Karpas-422 (cell line): ENCODE data around the gene EP400. TPM values are rescaled to one million over a fixed set of nuclear protein-coding genes. Genes with fewer than 3 reads are reported as not detected.

Experiments used
- DNase-seq: peaks from one replicate; pipeline ENCODE4 v3.0.0-alpha.2; 2015
- H2AFZ ChIP-seq: fragments of 200-600 bp; sonication (generic); 2 replicates; pipeline ENCODE4 v1.6.1; 2014; ENCODE audit warnings: antibody characterized with exemption, low read length, mixed read lengths
- H3K27ac ChIP-seq: fragments of 200-600 bp; sonication (generic); 2 replicates; pipeline ENCODE4 v1.5.1; 2014; ENCODE audit warnings: mild to moderate bottlenecking, low read length, moderate library complexity
- H3K27me3 ChIP-seq: fragments of 200-600 bp; sonication (generic); 2 replicates; pipeline ENCODE4 v1.6.1; 2014; ENCODE audit warnings: low read length, mixed read lengths
- H3K36me3 ChIP-seq: fragments of 200-600 bp; sonication (generic); 2 replicates; pipeline ENCODE4 v1.6.1; 2014; ENCODE audit warnings: low read length, mixed read lengths; ENCODE audit not compliant: insufficient read depth
- H3K4me1 ChIP-seq: fragments of 200-600 bp; sonication (generic); 2 replicates; pipeline ENCODE4 v1.6.1; 2014; ENCODE audit warnings: mild to moderate bottlenecking, low read length, mixed read lengths
- H3K4me2 ChIP-seq: fragments of 200-600 bp; sonication (generic); 2 replicates; pipeline ENCODE4 v1.6.1; 2014; ENCODE audit warnings: low read length, low read depth, mild to moderate bottlenecking; ENCODE audit not compliant: poor library complexity, severe bottlenecking
- H3K4me3 ChIP-seq: fragments of 200-600 bp; sonication (generic); 2 replicates; pipeline ENCODE4 v1.5.1; 2014; ENCODE audit warnings: mild to moderate bottlenecking, antibody characterized with exemption, low read length, mixed read lengths
- H3K79me2 ChIP-seq: fragments of 200-600 bp; sonication (generic); 2 replicates; pipeline ENCODE4 v1.6.1; 2014; ENCODE audit warnings: mild to moderate bottlenecking, low read length, mixed read lengths
- H3K9ac ChIP-seq: fragments of 200-600 bp; sonication (generic); 2 replicates; pipeline ENCODE4 v1.6.0; 2014; ENCODE audit warnings: low read length
- H3K9me2 ChIP-seq: fragments of 200-600 bp; sonication (generic), shearing (Covaris generic); replicated peaks from 2 replicates; pipeline ENCODE4 v1.6.0; 2014; ENCODE audit warnings: mild to moderate bottlenecking, low read length, moderate library complexity; ENCODE audit not compliant: insufficient read depth
- H3K9me3 ChIP-seq: fragments of 300-700, 200-600 bp; sonication (generic); 2 replicates; pipeline ENCODE4 v1.6.1; 2014; ENCODE audit warnings: low read length, mixed read lengths
- H4K20me1 ChIP-seq: fragments of 200-600 bp; sonication (generic); 2 replicates; pipeline ENCODE4 v1.6.1; 2014; ENCODE audit warnings: mild to moderate bottlenecking, antibody characterized with exemption, low read length, low read depth; ENCODE audit not compliant: insufficient read depth
- total RNA-seq: library from RNA; depleted of rRNA; stranded (reverse); fragments of >200 nt; shearing (Covaris generic); gene quantifications from 2 replicates; pipeline ENCODE4 v1.2.3, GENCODE V29; 2014; ENCODE audit warnings: low replicate concordance

Gene EP400
- total RNA-seq, 1 experiment from 2014 or later: 13.7 TPM

- DNase-seq: no peak
- Histone ChIP-seq H3K36me3 (peaks cover 17% of the 10 kb centered on the region; the same call in 1 of the 2 replicates), H3K4me3 (no peak overlapping the region), H3K9me2 (no peaks in the 10 kb centered on the region), H3K79me2 (peaks cover 11% of the 10 kb centered on the region), H3K9me3 (no peaks in the 10 kb centered on the region), H3K27ac (no peak overlapping the region), H3K4me1 (no peaks in the 10 kb centered on the region), H2AFZ (no peak overlapping the region), H4K20me1 (no peaks in the 10 kb centered on the region), H3K9ac (no peak overlapping the region), H3K4me2 (no peak overlapping the region), H3K27me3 (no peaks in the 10 kb centered on the region)
Observed at GRCh38 chr12:132110677-132111076, 160.9 kb downstream of the EP400 start.

- H4K20me1 ChIP-seq: no peaks in the 10 kb centered on the region
- H2AFZ ChIP-seq: no peak overlapping the region
- H3K4me2 ChIP-seq: no peak overlapping the region
- no peak overlapping the region for H3K27ac ChIP-seq
- peaks cover 25% of the 10 kb centered on the region; the same call in 1 of the 2 replicates for H3K36me3 ChIP-seq
- H3K4me3 ChIP-seq: no peak overlapping the region
- H3K9ac ChIP-seq: no peak overlapping the region
- DNase-seq: no peak
- H3K79me2 ChIP-seq: peaks cover 10% of the 10 kb centered on the region
- H3K9me2 ChIP-seq: no peaks in the 10 kb centered on the region
- no peaks in the 10 kb centered on the region for H3K4me1 ChIP-seq
- no peaks in the 10 kb centered on the region for H3K27me3 ChIP-seq
- H3K9me3 ChIP-seq: no peaks in the 10 kb centered on the region
Observed at GRCh38 chr12:132111654-132112304, 162.0 kb downstream of the EP400 start.

GRCh38 chr12:132114667-132115066, 164.9 kb downstream of the EP400 start:
- H3K36me3 ChIP-seq: peaks cover 25% of the 10 kb centered on the region; the same call in 1 of the 2 replicates
- H3K9ac ChIP-seq: no peak overlapping the region
- no peak overlapping the region for H3K27ac ChIP-seq

GRCh38 chr12:132115500-132115899, 165.8 kb downstream of the EP400 start:
- no peak overlapping the region for H3K9ac ChIP-seq
- H3K36me3 ChIP-seq: peaks cover 25% of the 10 kb centered on the region; the same call in 1 of the 2 replicates
- no peaks in the 10 kb centered on the region for H3K79me2 ChIP-seq
- no peak overlapping the region for H3K4me3 ChIP-seq
- H4K20me1 ChIP-seq: no peaks in the 10 kb centered on the region
- no peak overlapping the region for H3K4me2 ChIP-seq
- DNase-seq: no peak
- H3K9me2 ChIP-seq: no peaks in the 10 kb centered on the region
- H3K4me1 ChIP-seq: no peaks in the 10 kb centered on the region
- no peak overlapping the region for H3K27ac ChIP-seq
- no peak overlapping the region for H2AFZ ChIP-seq
- no peaks in the 10 kb centered on the region for H3K9me3 ChIP-seq
- H3K27me3 ChIP-seq: no peaks in the 10 kb centered on the region

More at GRCh38 chr12:132114667-132115066, 164.9 kb downstream of the EP400 start:
- no peaks in the 10 kb centered on the region for H3K27me3 ChIP-seq
- no peak overlapping the region for H3K4me3 ChIP-seq
- no peak overlapping the region for H2AFZ ChIP-seq
- no peaks in the 10 kb centered on the region for H3K9me3 ChIP-seq
- no peaks in the 10 kb centered on the region for H3K4me1 ChIP-seq
- no peaks in the 10 kb centered on the region for H4K20me1 ChIP-seq
- no peak overlapping the region for H3K4me2 ChIP-seq
- DNase-seq: no peak
- no peaks in the 10 kb centered on the region for H3K79me2 ChIP-seq
- H3K9me2 ChIP-seq: no peaks in the 10 kb centered on the region

- peaks cover 31% of the 10 kb centered on the region; the same call in 1 of the 2 replicates for H3K36me3 ChIP-seq
- no peaks in the 10 kb centered on the region for H3K9me3 ChIP-seq
- no peak overlapping the region for H3K27ac ChIP-seq
- H4K20me1 ChIP-seq: no peaks in the 10 kb centered on the region
- no peaks in the 10 kb centered on the region for H3K4me1 ChIP-seq
- DNase-seq: no peak
- no peak overlapping the region for H3K4me3 ChIP-seq
- H3K4me2 ChIP-seq: no peak overlapping the region
- H2AFZ ChIP-seq: no peak overlapping the region
- no peaks in the 10 kb centered on the region for H3K9me2 ChIP-seq
- H3K79me2 ChIP-seq: no peaks in the 10 kb centered on the region
- no peaks in the 10 kb centered on the region for H3K27me3 ChIP-seq
- no peak overlapping the region for H3K9ac ChIP-seq
Observed at GRCh38 chr12:132116709-132117557, 167.2 kb downstream of the EP400 start.

- H3K9ac ChIP-seq: no peak overlapping the region
- no peaks in the 10 kb centered on the region for H3K79me2 ChIP-seq
- H3K4me3 ChIP-seq: no peak overlapping the region
- no peaks in the 10 kb centered on the region for H3K9me3 ChIP-seq
- no peaks in the 10 kb centered on the region for H3K27me3 ChIP-seq
- H3K9me2 ChIP-seq: no peaks in the 10 kb centered on the region
- peaks cover 36% of the 10 kb centered on the region; the same call in 1 of the 2 replicates for H3K36me3 ChIP-seq
- no peak for DNase-seq
- no peaks in the 10 kb centered on the region for H4K20me1 ChIP-seq
- no peaks in the 10 kb centered on the region for H3K4me1 ChIP-seq
- no peak overlapping the region for H2AFZ ChIP-seq
- no peak overlapping the region for H3K4me2 ChIP-seq
- no peak overlapping the region for H3K27ac ChIP-seq
Observed at GRCh38 chr12:132117558-132117875, 167.8 kb downstream of the EP400 start.

- H3K4me3 ChIP-seq: no peak overlapping the region
- no peaks in the 10 kb centered on the region for H3K9me2 ChIP-seq
- H2AFZ ChIP-seq: no peak overlapping the region
- peaks cover 39% of the 10 kb centered on the region for H3K36me3 ChIP-seq
- no peaks in the 10 kb centered on the region for H4K20me1 ChIP-seq
- H3K4me2 ChIP-seq: no peak overlapping the region
- no peaks in the 10 kb centered on the region for H3K9me3 ChIP-seq
- no peak overlapping the region for H3K27ac ChIP-seq
- H3K79me2 ChIP-seq: no peaks in the 10 kb centered on the region
- no peaks in the 10 kb centered on the region for H3K27me3 ChIP-seq
- DNase-seq: no peak
- H3K4me1 ChIP-seq: no peaks in the 10 kb centered on the region
- H3K9ac ChIP-seq: no peak overlapping the region
Observed at GRCh38 chr12:132118876-132119275, 169.1 kb downstream of the EP400 start.

GRCh38 chr12:132121283-132121682, 171.5 kb downstream of the EP400 start:
- Histone ChIP-seq H3K4me1 (no peaks in the 10 kb centered on the region), H3K27ac (no peak overlapping the region), H3K9me2 (no peaks in the 10 kb centered on the region), H3K9ac (no peak overlapping the region), H3K27me3 (no peaks in the 10 kb centered on the region), H4K20me1 (no peaks in the 10 kb centered on the region), H3K4me3 (no peak overlapping the region), H3K79me2 (no peaks in the 10 kb centered on the region), H3K36me3 (peaks cover 45% of the 10 kb centered on the region), H2AFZ (no peak overlapping the region), H3K4me2 (no peak overlapping the region), H3K9me3 (no peaks in the 10 kb centered on the region)
- no peak for DNase-seq
